ENCODE data around the gene PRELID2. TPM values are rescaled to one million over a fixed set of nuclear protein-coding genes. Genes with fewer than 3 reads are reported as not detected.
"Not testable (repeated sequence)": the region's sequence is repeated elsewhere in the genome, so short reads cannot be mapped to it uniquely, and the experiment has no call there.

PRELID2 gene
- total RNA-seq, 1 experiment from 2014 or later = 29.2 TPM

DNA sequence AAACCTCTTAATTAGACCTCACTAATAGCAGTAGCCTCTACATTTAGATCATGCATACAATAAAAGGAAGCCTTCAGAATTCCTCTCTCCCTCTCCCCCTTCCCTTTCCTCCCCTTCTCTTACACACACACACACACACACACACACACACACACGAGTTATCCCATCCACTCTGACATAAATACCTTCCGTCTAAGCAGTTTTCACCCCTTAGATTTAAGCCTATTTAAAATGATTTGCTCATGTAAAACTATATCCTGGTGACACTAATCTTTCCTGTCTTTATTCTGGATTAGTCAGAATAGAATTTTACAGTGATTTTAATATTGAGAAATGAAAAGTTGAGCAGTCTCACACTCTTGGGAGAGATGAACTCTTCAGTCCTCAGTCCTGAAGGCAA, 35.0 kb downstream of the PRELID2 start:
- Histone ChIP-seq H3K9me3 (replicated peaks) (no peaks in the 10 kb centered on the region; the same call in 1 of the 2 replicates), H3K27me3 (replicated peaks) (no peaks in the 10 kb centered on the region), H3K4me1 (replicated peaks) (peaks cover 10% of the 10 kb centered on the region), H3K36me3 (no peaks in the 10 kb centered on the region), H3K27ac (no peak overlapping the region), H3K4me3 (no peak overlapping the region)
- no peak for DNase-seq (ENCODE audit: low read depth in 1 of 2, low spot score in 2 of 2)

DNA sequence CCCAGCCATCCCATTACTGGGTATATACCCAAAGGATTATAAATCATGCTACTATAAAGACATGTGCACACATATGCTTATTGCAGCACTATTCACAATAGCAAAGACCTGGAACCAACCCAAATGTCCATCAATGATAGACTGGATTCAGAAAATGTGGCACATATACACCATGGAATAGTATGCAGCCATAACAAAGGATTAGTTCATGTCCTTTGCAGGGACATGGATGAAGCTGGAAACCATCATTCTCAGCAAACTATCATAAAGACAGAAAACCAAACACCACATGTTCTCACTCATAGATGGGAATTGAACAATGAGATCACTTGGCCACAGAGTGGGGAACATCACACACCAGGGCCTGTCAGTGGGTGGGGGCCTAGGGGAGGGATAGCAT, 36.6 kb downstream of the PRELID2 start:
- not testable (repeated sequence) for H3K27ac ChIP-seq; H3K27me3 ChIP-seq (replicated peaks); H3K36me3 ChIP-seq; DNase-seq (ENCODE audit: low read depth in 1 of 2, low spot score in 2 of 2); H3K4me3 ChIP-seq; H3K4me1 ChIP-seq (replicated peaks); H3K9me3 ChIP-seq (replicated peaks)

DNA sequence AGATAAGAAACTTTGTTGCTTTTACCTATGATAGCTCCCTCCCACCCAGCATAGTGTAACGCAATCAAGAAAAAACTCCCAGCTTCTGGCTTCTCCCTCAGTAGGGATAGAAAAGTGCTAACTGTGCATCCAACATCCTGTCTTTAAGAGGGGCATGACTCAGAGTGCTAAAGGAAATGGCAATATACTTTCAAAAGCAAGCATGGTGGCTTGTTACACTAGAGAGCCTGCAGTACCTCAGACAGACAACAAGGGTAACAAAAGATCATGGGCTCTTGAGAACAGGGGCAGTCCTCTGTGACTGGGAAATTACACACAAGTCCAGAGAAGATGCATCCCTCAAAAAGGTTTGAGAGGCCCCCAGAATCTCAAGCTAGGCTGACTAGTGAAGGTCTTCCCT, 37.8 kb downstream of the PRELID2 start:
- no peak overlapping the region for H3K4me3 ChIP-seq

DNA sequence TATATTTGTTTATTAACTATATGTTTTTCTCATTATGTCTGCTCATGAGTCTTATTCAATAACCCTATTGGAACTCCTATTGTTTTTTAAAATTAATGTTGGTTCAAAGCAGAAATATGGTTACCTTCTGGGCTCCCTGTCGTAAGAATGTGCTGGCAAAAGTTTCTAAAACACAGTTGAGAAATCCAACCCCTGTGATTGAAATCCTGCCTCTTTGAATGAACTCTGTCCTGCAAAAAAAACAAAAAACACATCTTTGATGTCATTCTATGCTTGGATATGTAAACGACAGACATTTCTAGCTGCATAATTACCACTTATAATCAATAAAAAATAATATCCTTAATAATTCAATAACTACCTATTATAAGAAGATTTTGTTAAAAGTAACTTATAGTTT, 38.8 kb downstream of the PRELID2 start:
- Histone ChIP-seq H3K9me3 (replicated peaks) (peaks cover 3% of the 10 kb centered on the region; the same call in 1 of the 2 replicates), H3K4me3 (no peak overlapping the region), H3K4me1 (replicated peaks) (peaks cover 10% of the 10 kb centered on the region), H3K27me3 (replicated peaks) (no peaks in the 10 kb centered on the region), H3K27ac (no peak overlapping the region), H3K36me3 (no peaks in the 10 kb centered on the region)
- no peak for DNase-seq (ENCODE audit: low read depth in 1 of 2, low spot score in 2 of 2)

More for the DNA sequence above, 37.8 kb downstream of the PRELID2 start:
- Histone ChIP-seq H3K36me3 (no peaks in the 10 kb centered on the region), H3K9me3 (replicated peaks) (peaks cover under 1% of the 10 kb centered on the region; the same call in 1 of the 2 replicates), H3K4me1 (replicated peaks) (peaks cover 10% of the 10 kb centered on the region), H3K27me3 (replicated peaks) (no peaks in the 10 kb centered on the region), H3K27ac (peak overlapping the region; percentile 11)
- DNase-seq (ENCODE audit: low read depth in 1 of 2, low spot score in 2 of 2) = peak in 1 of 2 experiments; percentile 63

DNA sequence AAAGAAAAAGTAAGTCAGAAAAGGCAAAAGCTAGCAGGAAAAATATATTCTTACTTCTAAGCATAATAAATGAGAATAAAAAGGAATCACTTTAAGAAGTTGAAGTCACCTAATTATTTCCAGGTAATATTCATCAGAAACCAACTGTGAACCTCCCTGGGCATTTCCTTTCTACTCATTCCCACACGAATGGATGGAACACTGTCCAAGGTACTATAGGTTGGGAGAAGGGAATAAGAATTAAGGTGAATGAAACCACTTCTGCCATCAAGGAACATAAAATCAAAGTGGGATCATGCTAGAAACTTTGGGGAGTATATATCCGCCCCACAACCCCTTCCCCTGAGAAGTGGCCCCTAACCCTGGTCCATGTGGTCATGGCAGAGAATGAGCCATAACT, 41.6 kb downstream of the PRELID2 start:
- Histone ChIP-seq H3K27me3 (replicated peaks) (no peaks in the 10 kb centered on the region), H3K4me3 (no peak overlapping the region), H3K36me3 (no peaks in the 10 kb centered on the region), H3K4me1 (replicated peaks) (peaks cover 10% of the 10 kb centered on the region), H3K27ac (no peak overlapping the region), H3K9me3 (replicated peaks) (peaks cover 3% of the 10 kb centered on the region; the same call in 1 of the 2 replicates)
- DNase-seq (ENCODE audit: low read depth in 1 of 2, low spot score in 2 of 2) = no peak

DNA sequence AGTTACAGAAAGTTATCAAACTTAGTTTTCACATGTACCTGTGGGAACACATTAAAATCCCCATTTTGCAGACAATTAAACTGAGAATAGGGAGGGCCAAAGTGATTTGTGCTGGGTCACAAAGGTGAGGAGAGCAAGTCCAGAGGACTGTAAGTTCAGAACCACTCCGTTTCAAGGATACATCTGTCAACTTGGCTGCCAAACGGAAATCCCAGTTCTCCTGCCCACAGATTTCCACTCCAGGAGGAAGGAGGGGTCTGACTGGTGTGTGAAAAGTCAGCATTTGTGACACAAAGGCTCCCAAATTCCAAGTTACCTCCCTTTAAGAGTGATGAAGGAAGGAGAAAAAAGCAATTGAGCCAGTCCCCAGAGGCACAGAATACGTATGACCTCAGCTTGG, 42.3 kb downstream of the PRELID2 start:
- H3K9me3 ChIP-seq (replicated peaks) = 0 out of 2 replicates have a peak, but pooled peaks cover 3% of the 10 kb centered on the region
- no peak overlapping the region for H3K27ac ChIP-seq
- no peak overlapping the region for H3K4me3 ChIP-seq
- no peaks in the 10 kb centered on the region for H3K27me3 ChIP-seq (replicated peaks)
- DNase-seq (ENCODE audit: low read depth in 1 of 2, low spot score in 2 of 2) = no peak
- H3K36me3 ChIP-seq = no peaks in the 10 kb centered on the region
- H3K4me1 ChIP-seq (replicated peaks) = peaks cover 10% of the 10 kb centered on the region

DNA sequence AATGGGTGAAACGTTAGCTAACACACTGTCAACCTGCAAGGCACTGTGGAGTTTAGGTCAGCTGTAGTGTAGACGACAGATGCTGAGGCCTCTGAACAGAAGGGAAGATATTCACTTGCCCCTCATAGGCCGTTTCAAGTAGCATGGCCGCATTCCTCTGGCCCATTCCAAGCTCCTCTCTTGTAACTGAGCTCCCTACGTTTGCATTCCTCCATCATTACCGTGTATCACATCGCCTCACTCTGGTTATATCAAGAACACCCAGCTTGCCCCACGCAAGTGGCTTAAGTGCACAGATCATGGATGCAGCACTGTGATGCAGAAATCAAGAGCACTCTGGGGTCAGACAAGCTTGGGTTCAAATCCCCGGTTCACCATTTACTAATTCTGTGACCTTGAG, 43.3 kb downstream of the PRELID2 start:
- Histone ChIP-seq H3K27ac (no peak overlapping the region), H3K27me3 (replicated peaks) (no peaks in the 10 kb centered on the region), H3K4me3 (no peak overlapping the region), H3K36me3 (no peaks in the 10 kb centered on the region), H3K4me1 (replicated peaks) (peaks cover 1% of the 10 kb centered on the region), H3K9me3 (replicated peaks) (0 out of 2 replicates have a peak, but pooled peaks cover 3% of the 10 kb centered on the region)
- no peak for DNase-seq (ENCODE audit: low read depth in 1 of 2, low spot score in 2 of 2)

DNA sequence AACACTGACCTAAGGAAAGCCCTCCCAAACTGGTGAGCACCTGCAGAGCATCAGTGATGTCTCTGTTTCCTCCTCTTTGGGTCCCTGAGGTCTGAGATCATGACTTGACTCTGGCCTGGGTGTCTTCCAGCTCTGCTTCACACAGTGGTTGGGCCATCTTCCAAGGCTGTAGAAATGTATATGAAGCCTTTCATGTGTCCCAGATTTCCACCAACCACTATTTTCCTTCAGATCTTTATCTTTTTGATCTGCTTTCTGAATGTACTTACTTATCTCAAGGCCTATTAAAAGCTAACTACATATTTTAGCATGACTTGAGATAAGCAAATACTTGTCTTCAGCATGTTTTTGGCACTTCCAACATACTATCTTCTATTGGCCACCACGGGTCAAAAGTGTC, 47.1 kb downstream of the PRELID2 start:
- no peak overlapping the region for H3K27ac ChIP-seq
- no peak overlapping the region for H3K4me3 ChIP-seq
- no peak for DNase-seq (ENCODE audit: low read depth in 1 of 2, low spot score in 2 of 2)
- H3K9me3 ChIP-seq (replicated peaks) = 0 out of 2 replicates have a peak, but pooled peaks cover 3% of the 10 kb centered on the region
- no peaks in the 10 kb centered on the region for H3K36me3 ChIP-seq
- no peaks in the 10 kb centered on the region for H3K27me3 ChIP-seq (replicated peaks)
- no peaks in the 10 kb centered on the region for H3K4me1 ChIP-seq (replicated peaks)

DNA sequence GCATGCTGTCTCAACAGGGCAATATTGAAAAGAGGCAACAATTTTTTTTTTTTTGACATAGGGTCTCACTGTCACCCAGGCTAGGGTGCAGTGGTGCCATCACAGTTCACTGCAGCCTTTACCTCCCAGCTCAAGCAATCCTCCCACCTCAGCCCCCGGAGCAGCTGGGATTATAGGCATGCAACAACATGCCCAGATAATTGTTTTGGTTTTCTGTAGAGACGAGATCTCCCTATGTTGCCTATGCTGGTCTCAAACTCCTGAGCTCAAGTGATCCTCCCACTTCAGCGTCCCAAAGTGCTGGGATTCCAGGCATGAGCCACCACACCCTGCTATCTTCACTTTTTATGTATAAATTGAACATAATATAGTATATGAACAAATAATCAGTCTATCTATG, 47.6 kb downstream of the PRELID2 start:
- Histone ChIP-seq H3K36me3 (no peaks in the 10 kb centered on the region), H3K9me3 (replicated peaks) (0 out of 2 replicates have a peak, but pooled peaks cover 3% of the 10 kb centered on the region), H3K4me1 (replicated peaks) (no peaks in the 10 kb centered on the region), H3K27me3 (replicated peaks) (no peaks in the 10 kb centered on the region), H3K4me3 (no peak overlapping the region), H3K27ac (no peak overlapping the region)
- no peak for DNase-seq (ENCODE audit: low read depth in 1 of 2, low spot score in 2 of 2)

DNA sequence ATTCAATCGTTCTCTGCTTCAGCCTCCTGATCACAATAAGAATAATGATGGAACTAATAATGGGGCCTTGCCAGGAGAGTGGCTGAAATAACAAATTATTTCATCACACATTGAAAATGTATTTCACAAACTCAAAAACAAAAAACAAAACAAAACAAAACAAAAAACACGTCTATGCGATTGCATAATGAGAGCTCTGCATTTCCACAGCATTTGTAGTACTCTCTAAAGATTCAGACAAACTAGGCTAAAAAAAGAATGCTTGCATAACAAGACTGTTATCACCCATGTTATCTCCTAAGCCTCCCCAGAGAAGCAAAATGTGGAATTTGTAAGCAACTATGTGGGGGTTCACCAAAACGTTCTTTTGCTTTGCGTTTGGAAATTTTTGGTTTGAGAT, 48.1 kb downstream of the PRELID2 start:
- H3K9me3 ChIP-seq (replicated peaks) = no peaks in the 10 kb centered on the region
- DNase-seq (ENCODE audit: low read depth in 1 of 2, low spot score in 2 of 2) = no peak

DNA sequence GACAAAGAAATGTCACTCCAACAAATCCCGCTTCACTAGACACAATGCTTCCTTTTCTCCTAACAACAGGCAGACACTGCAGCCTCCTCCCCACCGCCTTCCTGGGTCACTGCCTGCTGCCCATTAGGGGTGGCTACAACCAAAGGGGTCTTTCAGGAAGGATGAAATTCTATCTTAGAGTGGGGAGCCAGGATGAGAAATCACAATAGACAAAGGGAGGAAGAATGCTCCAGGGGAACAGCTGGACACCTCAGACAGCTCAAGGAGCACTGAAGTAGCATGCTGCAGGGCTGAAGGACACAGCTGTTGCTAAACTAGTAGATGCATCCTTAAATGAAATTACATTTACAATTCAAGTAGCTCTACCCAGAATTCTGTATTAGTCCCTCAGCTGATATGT, 54.2 kb downstream of the PRELID2 start:
- DNase-seq (ENCODE audit: low read depth in 1 of 2, low spot score in 2 of 2) = no peak
- no peaks in the 10 kb centered on the region for H3K9me3 ChIP-seq (replicated peaks)
- no peak overlapping the region for H3K4me3 ChIP-seq
- H3K27ac ChIP-seq = no peak overlapping the region
- no peaks in the 10 kb centered on the region for H3K36me3 ChIP-seq
- no peaks in the 10 kb centered on the region for H3K27me3 ChIP-seq (replicated peaks)
- peaks cover 9% of the 10 kb centered on the region for H3K4me1 ChIP-seq (replicated peaks)

More for the DNA sequence above, 48.1 kb downstream of the PRELID2 start:
- Histone ChIP-seq H3K27me3 (replicated peaks) (no peaks in the 10 kb centered on the region), H3K4me3 (no peak overlapping the region), H3K4me1 (replicated peaks) (no peaks in the 10 kb centered on the region), H3K36me3 (no peaks in the 10 kb centered on the region), H3K27ac (no peak overlapping the region)

DNA sequence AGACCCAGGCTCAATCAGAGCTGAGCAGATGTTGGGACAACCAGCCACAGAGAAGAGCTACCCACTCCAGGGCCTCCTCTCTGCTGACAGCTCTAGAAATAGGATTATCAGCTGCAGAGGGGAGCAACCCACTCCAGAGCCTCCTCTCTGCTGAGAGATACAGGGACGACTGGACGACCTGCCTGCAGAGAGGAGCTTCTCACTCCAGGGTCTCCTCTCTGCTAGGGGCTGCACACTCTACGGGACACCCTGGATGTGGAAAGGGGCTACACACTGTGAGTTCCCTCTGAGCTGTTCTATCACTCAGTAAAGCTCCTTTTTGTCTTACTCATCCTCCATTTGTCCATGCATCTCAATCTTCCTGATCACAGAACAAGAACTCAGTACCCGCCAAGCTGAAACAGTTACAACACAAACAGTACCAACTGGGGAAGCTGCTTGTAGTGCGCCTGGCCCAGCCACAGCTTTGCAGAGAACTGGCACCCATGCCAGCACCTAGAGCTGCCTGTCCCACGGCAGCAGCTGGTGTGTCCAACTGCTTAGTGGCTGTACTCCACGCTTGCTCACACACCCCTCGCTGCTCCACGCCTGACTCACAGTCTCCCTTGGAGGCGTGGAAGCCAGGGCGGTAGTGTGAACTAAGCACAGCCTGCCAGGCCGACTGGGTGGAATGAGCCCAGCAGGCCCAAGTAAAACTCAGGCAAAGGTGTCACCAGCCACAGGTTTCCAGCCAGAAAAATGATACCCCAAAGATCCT, 56.8 kb downstream of the PRELID2 start:
- Histone ChIP-seq H3K4me3 (no peak overlapping the region), H3K27me3 (replicated peaks) (no peaks in the 10 kb centered on the region), H3K4me1 (replicated peaks) (peaks cover 16% of the 10 kb centered on the region), H3K36me3 (no peaks in the 10 kb centered on the region; the same call in 1 of the 2 replicates), H3K9me3 (replicated peaks) (no peaks in the 10 kb centered on the region), H3K27ac (no peak overlapping the region)
- no peak for DNase-seq (ENCODE audit: low read depth in 1 of 2, low spot score in 2 of 2)

DNA sequence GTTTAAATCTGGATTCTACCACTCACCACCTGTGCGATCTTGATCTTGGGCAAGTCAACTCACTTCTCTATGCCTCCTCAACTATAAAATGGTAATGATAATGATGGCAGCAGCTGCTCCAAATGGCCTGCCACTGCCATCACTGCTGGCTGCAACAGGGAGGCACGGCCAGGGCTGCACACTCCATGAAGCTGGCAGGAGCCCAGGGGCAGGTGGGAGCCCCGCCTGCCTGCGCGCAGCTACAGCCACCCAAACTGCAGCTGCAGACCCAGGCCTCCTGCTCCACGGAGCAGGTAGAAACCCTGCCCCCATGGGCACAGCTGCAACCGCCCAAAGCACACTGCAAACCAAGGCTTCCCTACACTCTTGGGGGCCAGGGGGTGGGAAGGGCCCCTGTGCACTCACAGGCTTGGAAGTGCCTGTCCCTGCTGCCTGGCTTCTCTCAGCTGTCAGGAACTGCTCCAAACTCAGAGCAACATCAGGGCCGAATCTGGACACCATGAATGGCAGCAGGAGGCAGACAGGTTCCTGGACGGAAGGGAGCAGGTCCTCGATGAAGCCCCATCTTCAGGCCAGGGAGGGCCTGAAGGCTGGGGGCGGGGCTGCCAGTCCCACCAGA, 57.6 kb downstream of the PRELID2 start:
- peaks cover 16% of the 10 kb centered on the region for H3K4me1 ChIP-seq (replicated peaks)
- DNase-seq (ENCODE audit: low read depth in 1 of 2, low spot score in 2 of 2) = no peak
- no peaks in the 10 kb centered on the region for H3K9me3 ChIP-seq (replicated peaks)
- no peaks in the 10 kb centered on the region; the same call in 1 of the 2 replicates for H3K36me3 ChIP-seq
- H3K27me3 ChIP-seq (replicated peaks) = no peaks in the 10 kb centered on the region
- no peak overlapping the region for H3K4me3 ChIP-seq
- H3K27ac ChIP-seq = no peak overlapping the region

DNA sequence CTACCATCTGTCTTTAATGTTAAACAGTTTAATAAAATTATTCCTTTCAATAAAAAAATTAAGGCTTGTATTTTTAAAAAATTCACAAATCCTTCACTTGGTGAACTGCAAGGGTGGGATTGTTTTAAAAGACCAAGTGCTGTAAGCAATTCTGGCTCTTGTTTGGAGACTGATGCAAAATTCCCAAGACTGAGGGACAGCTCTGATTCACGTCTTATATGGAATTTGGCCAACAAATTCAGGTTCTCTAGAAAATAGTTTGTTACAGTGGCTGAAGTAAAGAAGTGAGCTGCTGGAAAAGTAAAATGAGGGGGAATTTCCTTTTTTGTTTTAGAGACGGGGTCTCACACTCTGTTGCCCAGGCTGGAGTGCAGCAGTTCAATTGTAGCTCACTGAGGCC, 58.3 kb downstream of the PRELID2 start:
- Histone ChIP-seq H3K9me3 (replicated peaks) (no peaks in the 10 kb centered on the region), H3K27ac (no peak overlapping the region), H3K27me3 (replicated peaks) (no peaks in the 10 kb centered on the region), H3K4me3 (no peak overlapping the region), H3K4me1 (replicated peaks) (peaks cover 16% of the 10 kb centered on the region), H3K36me3 (no peaks in the 10 kb centered on the region; the same call in 1 of the 2 replicates)
- DNase-seq (ENCODE audit: low read depth in 1 of 2, low spot score in 2 of 2) = no peak

Measured in SJSA1 (cell line).